ENCODE data around the gene LPP. TPM values are rescaled to one million over a fixed set of nuclear protein-coding genes. Genes with fewer than 3 reads are reported as not detected.

The LPP gene
- total and polyA plus RNA-seq, 2 of the 4 experiments (the other 2 are of a cell fraction) = 16.0 to 130 TPM

GRCh38 chr3:188697127-188697526, 543.2 kb downstream of the LPP start:
- Histone ChIP-seq H3K9me3 (ENCODE audit: control insufficient read depth, insufficient read depth, low read length) (no peaks in the 10 kb centered on the region), H2BK120ac (ENCODE audit: low read depth, low read length) (no peak overlapping the region), H3K4me2 (ENCODE audit: low read depth, low read length) (no peak overlapping the region), H3K9ac (ENCODE audit: low read depth, low read length) (no peak overlapping the region), H3K56ac (ENCODE audit: extremely low read depth, insufficient read depth, low read length) (no peak overlapping the region), H3K4me1 (ENCODE audit: control insufficient read depth, insufficient read depth, low read length) (no peaks in the 10 kb centered on the region; the same call in 1 of the 2 replicates), H4K20me1 (ENCODE audit: insufficient read depth, low read length) (peaks cover 12% of the 10 kb centered on the region; the same call in 1 of the 2 replicates), H4K8ac (ENCODE audit: low read depth in 2 of 2, low read length in 2 of 2) (no peak overlapping the region), H3K14ac (replicated peaks; ENCODE audit: low read depth, low read length) (no peak overlapping the region), H3K9me1 (ENCODE audit: insufficient read depth, low read length) (peaks cover 6% of the 10 kb centered on the region), H3K18ac (ENCODE audit: low read depth, low read length) (no peak overlapping the region), H3K4ac (ENCODE audit: low read depth, low read length) (no peak overlapping the region), H3K27ac (ENCODE audit: insufficient read depth, low read length) (no peak overlapping the region), H2AK5ac (ENCODE audit: low read depth, low read length) (no peak overlapping the region), H3K23ac (ENCODE audit: low read depth, low read length) (no peak overlapping the region), H3K79me1 (ENCODE audit: low read depth in 1 of 2, low read length in 2 of 2) (peaks cover 35 to 58% of the 10 kb centered on the region in 2 experiments), H4K91ac (ENCODE audit: insufficient read depth, low read depth, low read length) (no peak overlapping the region), H2BK5ac (ENCODE audit: low read depth, low read length, poor library complexity, severe bottlenecking) (no peak overlapping the region), H3K4me3 (ENCODE audit: insufficient read depth, low read depth, low read length) (no peak overlapping the region), H4K5ac (ENCODE audit: low read depth, low read length) (no peak overlapping the region), H2BK20ac (ENCODE audit: low read depth, low read length) (no peak overlapping the region), H3K27me3 (ENCODE audit: control insufficient read depth, insufficient read depth, low read length) (no peaks in the 10 kb centered on the region), H2AK9ac (replicated peaks; ENCODE audit: low read depth, low read length, poor library complexity) (no peak overlapping the region), H2AFZ (replicated peaks; ENCODE audit: low read length, poor library complexity) (no peak overlapping the region), H2BK15ac (ENCODE audit: low read depth, low read length) (no peak overlapping the region), H3K36me3 (ENCODE audit: control insufficient read depth, insufficient read depth, low read length) (0 out of 2 replicates have a peak, but pooled peaks cover 2% of the 10 kb centered on the region)
- in situ Hi-C loops (cut with MboI; ENCODE audit: low sequenced_read_pairs) = loop anchor here (25.0 kb wide), 1 partner anchor 960 kb away; the partner anchor contains the start of gene BCL6
- intact Hi-C loops (cut with micrococcal nuclease) = no loop called here
- dilution Hi-C loops (cut with HindIII; ENCODE audit: low sequenced_read_pairs, unreplicated experiment) = no loop called here
- DNase-seq = no peak
- 100% methylated on average over 2 of the region's 7 CpGs; no CpG with 5 or more reads in 1 of the 2 experiments for WGBS, 2 experiments (ENCODE audit: extremely low coverage in 2 of 2, insufficient read length in 1 of 2)
- ChIA-PET CTCF (no interaction called here), POLR2A (ENCODE audit: unreplicated experiment) (no interaction called here)
- TF ChIP-seq MAZ (IDR thresholded peaks at IDR 0.05; ENCODE audit: borderline replicate concordance, low read depth, low read length) (no peak), CHD1 (IDR thresholded peaks at IDR 0.05; ENCODE audit: low read depth, low read length) (no peak), POLR2A (IDR thresholded peaks at IDR 0.05; ENCODE audit: low read depth, low read length) (no peak), RCOR1 (IDR thresholded peaks at IDR 0.05; ENCODE audit: insufficient replicate concordance, low read length) (no peak), CTCF (conservative IDR thresholded peaks at IDR 0.05; ENCODE audit: low read depth, low read length) (no peak), CEBPB (IDR thresholded peaks at IDR 0.05; ENCODE audit: low read depth, low read length) (no peak), BHLHE40 (IDR thresholded peaks at IDR 0.05; ENCODE audit: low read depth, low read length) (no peak), SMC3 (IDR thresholded peaks at IDR 0.05; ENCODE audit: low read depth, low read length) (no peak), MXI1 (IDR thresholded peaks at IDR 0.05; ENCODE audit: borderline replicate concordance, low read depth, low read length) (no peak), MAFK (IDR thresholded peaks at IDR 0.05; ENCODE audit: low read depth, low read length) (no peak), NFE2L2 (IDR thresholded peaks at IDR 0.05; ENCODE audit: low read depth, low read length) (no peak), FOS (IDR thresholded peaks at IDR 0.05; ENCODE audit: low read depth, low read length) (no peak)
- TF ChIP-seq, protein P1, sequence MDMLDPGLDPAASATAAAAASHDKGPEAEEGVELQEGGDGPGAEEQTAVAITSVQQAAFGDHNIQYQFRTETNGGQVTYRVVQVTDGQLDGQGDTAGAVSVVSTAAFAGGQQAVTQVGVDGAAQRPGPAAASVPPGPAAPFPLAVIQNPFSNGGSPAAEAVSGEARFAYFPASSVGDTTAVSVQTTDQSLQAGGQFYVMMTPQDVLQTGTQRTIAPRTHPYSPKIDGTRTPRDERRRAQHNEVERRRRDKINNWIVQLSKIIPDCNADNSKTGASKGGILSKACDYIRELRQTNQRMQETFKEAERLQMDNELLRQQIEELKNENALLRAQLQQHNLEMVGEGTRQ (IDR thresholded peaks at IDR 0.05; ENCODE audit: low read depth, low read length) = no peak
- TF ChIP-seq, protein P2, sequence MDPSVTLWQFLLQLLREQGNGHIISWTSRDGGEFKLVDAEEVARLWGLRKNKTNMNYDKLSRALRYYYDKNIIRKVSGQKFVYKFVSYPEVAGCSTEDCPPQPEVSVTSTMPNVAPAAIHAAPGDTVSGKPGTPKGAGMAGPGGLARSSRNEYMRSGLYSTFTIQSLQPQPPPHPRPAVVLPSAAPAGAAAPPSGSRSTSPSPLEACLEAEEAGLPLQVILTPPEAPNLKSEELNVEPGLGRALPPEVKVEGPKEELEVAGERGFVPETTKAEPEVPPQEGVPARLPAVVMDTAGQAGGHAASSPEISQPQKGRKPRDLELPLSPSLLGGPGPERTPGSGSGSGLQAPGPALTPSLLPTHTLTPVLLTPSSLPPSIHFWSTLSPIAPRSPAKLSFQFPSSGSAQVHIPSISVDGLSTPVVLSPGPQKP (IDR thresholded peaks at IDR 0.05; ENCODE audit: borderline replicate concordance, low read depth, low read length) = no peak
- no TSS peak for BruUV-seq (replicated peaks)
- no peak for ATAC-seq (ENCODE audit: low read depth)
